Upper lobe of left lung (tissue), 4 donors: ENCODE results near the gene CSPG5.

Experiments
- CTCF ChIP-seq, 6 experiments: fragments of 450-650 bp in 4 of 6; fragments of 200-600 bp in 2 of 6; sonication (generic) in 2 of 6; IDR thresholded peaks; one replicate each; pipeline ENCODE4 v1.5.1; 2016 to 2019; ENCODE audit warnings: antibody characterized with exemption in 6 of 6
- POLR2A ChIP-seq, 4 donors: fragments of 450-650 bp; IDR thresholded peaks; one replicate each; pipeline ENCODE4 v1.5.1; 2016 to 2017; ENCODE audit warnings: antibody characterized with exemption in 4 of 4, mild to moderate bottlenecking in 2 of 4
- POLR2AphosphoS5 ChIP-seq, 2 donors: sonication (generic); formaldehyde crosslinking; IDR thresholded peaks; one replicate each; pipeline ENCODE4 v1.5.1; 2017; ENCODE audit warnings: antibody characterized with exemption in 2 of 2

- TF ChIP-seq CTCF (IDR thresholded peaks at IDR 0.05) (no peak), POLR2AphosphoS5 (IDR thresholded peaks at IDR 0.05) (no peak), POLR2A (IDR thresholded peaks at IDR 0.05) (no peak)
These were observed 37.0 kb downstream of the CSPG5 start for GRCh38 chr3:47541583-47542108.
